IPS DF 4.7 (cell line): ENCODE data around the gene WNT3A.

Experiments
- DNase-seq: peaks from one replicate; pipeline ENCODE4 v3.0.0-alpha.2; 2013; ENCODE audit warnings: low spot score; ENCODE audit errors: extremely low read depth

WNT3A gene

DNA sequence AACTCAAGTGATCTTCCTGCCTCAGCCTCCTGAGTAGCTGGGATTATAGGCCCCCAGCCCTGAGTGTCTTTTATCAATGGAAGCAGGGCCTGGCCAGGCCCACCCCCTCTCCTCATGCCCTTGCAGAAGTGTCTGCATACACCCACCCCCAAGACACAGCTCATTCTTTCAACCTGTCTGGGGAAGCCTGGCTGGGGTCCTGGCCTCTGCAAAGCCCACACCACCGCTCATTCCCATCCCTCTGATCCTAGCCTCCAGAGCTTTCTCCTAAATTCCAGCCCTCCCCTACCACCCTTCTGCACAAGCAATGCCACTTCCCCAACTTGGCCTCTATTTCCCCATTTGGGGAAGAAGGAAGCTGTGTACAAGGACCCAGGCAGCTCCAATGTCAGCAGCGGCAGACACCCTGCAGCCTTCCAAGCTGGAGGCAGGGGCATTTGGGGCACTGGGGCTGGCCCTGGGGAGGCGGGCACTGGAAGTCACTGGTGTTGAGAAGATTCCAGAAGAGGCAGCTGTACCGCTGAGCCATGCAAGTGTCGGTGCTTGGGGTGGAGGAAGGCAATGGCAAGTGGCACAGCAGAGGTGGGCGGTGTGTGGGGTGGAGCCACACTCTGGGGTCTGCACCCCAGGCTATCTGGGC is 42.0 kb downstream of the WNT3A start:
- DNase-seq, result no peak

DNA sequence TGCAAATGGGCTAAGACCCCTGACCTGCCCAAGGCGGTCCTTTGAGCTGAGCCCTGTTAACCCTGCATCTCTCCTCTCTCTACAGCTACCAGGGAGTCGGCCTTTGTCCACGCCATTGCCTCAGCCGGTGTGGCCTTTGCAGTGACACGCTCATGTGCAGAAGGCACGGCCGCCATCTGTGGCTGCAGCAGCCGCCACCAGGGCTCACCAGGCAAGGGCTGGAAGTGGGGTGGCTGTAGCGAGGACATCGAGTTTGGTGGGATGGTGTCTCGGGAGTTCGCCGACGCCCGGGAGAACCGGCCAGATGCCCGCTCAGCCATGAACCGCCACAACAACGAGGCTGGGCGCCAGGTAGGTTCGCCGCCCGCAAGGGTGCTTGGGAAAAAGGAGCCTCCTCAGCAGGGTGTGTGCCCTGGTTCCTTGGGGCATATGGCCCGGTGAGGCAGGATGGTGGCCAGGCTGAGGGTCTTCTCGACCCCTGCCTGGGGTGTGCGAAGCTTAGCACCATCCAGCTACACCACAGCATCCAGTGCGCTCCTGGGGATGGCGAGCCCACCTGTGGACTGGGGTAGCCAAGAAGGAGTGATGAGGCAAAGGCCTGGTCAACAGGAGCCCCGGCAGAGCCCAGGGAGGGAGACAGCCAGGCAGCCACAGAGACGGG is 43.9 kb downstream of the WNT3A start:
- DNase-seq, result no peak

DNA sequence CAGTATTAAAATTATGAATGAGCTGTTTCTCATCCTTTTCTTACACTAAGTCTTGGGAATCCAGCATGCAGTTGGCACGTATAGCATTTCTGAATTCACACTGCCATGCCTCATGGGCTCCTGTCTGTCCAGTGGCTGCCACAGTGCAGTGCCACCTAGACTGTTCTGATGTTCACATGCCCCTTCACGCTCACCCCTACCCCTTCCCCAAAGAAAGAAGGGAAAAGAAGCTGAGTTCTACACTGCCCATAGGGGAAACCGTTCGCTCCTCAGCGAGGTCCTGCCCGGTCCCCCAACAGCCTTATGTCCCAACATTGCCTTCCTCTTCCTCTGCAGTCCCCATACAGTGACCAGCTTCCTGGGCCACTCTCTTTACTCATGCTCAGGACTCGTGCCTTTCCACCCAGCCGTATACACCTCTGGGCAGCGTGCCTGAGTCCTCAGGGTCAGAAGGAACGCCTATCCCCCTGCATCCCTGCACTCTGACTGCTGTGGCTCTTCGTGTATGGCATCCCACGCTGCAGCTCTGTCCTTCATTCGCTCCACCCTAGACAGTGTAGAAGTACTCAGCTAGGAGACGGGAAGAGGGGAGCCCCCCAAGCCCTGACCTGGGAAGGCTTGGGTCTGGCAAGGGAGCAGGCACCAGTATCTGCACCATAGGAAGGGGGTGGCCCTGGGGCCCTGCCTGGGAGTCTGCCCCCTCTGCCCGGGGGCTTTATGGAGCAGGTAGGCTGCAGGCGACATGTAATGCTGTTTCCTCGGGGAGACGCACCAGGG is 51.6 kb downstream of the WNT3A start:
- no peak for DNase-seq

DNA sequence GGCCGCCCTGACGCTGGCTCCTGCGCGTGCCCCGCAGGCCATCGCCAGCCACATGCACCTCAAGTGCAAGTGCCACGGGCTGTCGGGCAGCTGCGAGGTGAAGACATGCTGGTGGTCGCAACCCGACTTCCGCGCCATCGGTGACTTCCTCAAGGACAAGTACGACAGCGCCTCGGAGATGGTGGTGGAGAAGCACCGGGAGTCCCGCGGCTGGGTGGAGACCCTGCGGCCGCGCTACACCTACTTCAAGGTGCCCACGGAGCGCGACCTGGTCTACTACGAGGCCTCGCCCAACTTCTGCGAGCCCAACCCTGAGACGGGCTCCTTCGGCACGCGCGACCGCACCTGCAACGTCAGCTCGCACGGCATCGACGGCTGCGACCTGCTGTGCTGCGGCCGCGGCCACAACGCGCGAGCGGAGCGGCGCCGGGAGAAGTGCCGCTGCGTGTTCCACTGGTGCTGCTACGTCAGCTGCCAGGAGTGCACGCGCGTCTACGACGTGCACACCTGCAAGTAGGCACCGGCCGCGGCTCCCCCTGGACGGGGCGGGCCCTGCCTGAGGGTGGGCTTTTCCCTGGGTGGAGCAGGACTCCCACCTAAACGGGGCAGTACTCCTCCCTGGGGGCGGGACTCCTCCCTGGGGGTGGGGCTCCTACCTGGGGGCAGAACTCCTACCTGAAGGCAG is 52.3 kb downstream of the WNT3A start:
- DNase-seq, result no peak

DNA sequence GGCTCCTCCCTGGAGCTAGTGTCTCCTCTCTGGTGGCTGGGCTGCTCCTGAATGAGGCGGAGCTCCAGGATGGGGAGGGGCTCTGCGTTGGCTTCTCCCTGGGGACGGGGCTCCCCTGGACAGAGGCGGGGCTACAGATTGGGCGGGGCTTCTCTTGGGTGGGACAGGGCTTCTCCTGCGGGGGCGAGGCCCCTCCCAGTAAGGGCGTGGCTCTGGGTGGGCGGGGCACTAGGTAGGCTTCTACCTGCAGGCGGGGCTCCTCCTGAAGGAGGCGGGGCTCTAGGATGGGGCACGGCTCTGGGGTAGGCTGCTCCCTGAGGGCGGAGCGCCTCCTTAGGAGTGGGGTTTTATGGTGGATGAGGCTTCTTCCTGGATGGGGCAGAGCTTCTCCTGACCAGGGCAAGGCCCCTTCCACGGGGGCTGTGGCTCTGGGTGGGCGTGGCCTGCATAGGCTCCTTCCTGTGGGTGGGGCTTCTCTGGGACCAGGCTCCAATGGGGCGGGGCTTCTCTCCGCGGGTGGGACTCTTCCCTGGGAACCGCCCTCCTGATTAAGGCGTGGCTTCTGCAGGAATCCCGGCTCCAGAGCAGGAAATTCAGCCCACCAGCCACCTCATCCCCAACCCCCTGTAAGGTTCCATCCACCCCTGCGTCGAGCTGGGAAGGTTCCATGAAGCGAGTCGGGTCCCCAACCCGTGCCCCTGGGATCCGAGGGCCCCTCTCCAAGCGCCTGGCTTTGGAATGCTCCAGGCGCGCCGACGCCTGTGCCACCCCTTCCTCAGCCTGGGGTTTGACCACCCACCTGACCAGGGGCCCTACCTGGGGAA is 53.0 kb downstream of the WNT3A start:
- no peak for DNase-seq

DNA sequence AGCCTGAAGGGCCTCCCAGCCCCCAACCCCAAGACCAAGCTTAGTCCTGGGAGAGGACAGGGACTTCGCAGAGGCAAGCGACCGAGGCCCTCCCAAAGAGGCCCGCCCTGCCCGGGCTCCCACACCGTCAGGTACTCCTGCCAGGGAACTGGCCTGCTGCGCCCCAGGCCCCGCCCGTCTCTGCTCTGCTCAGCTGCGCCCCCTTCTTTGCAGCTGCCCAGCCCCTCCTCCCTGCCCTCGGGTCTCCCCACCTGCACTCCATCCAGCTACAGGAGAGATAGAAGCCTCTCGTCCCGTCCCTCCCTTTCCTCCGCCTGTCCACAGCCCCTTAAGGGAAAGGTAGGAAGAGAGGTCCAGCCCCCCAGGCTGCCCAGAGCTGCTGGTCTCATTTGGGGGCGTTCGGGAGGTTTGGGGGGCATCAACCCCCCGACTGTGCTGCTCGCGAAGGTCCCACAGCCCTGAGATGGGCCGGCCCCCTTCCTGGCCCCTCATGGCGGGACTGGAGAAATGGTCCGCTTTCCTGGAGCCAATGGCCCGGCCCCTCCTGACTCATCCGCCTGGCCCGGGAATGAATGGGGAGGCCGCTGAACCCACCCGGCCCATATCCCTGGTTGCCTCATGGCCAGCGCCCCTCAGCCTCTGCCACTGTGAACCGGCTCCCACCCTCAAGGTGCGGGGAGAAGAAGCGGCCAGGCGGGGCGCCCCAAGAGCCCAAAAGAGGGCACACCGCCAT is 53.8 kb downstream of the WNT3A start:
- no peak for DNase-seq

DNA sequence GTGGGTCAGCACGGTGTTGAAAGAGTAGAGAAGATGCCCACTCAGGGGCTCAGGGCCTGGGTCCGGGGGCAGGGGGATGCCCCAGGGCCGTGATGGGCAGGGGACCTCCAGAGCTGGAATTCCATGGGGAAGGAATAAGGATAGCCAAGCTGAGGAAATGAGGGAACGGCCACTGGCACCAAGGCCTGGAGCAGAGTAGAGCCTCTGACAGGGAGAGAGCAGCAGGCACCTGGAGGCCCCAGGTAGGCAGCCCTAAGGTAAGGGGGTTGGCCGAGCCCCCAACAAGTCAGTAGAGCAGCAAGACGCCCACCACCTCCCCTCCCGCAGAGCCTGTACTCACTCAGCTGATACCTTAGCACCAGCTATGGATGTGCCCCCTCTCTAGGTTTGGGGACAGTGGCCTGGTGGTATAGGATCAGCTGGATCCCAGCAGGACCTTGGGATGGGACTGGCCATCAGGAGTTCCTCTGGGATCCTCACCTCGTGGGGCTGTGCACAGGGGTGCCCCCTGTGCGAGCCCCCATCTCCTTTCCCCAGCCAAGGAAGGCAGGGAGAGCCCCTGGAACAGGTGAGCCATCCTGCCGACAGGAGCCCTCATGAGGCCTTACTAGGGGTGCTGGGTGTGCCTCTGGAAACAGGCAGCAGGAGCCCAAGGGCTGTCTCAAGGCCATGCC is 54.8 kb downstream of the WNT3A start:
- DNase-seq, result no peak

DNA sequence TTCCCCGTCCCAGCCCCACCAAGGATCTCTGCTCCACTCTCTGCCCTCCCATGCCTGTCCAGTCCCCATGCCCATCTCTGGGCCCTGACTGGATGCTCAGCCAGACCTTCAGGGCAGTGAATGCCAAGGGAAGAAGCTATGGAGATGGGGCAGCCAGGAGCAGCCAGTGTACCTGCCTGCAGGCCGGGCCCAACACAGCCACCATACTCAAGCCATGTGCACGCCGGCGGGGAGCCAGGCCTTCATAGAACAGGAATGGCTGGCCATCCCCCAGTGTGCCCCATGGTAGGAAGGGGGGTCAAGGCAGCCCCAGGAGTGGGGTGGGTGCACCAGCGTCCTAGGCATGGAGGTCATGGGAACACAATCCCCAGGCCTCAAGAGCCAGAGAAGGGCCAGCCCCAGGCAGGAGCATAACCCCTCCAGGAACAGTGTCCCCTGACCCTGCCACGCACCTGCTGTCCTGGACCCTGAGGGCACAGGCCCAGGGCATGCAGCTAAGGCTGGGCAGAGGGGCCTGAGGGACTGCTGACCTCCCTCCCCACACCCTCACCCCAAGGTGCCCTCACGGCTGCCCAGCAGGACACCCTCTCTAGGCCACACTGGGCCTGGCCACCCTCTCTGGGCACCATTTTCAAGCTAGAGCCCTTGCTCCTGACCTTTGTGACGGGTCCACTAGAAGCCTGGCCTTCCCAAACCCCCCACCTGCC is 55.4 kb downstream of the WNT3A start:
- no peak for DNase-seq

DNA sequence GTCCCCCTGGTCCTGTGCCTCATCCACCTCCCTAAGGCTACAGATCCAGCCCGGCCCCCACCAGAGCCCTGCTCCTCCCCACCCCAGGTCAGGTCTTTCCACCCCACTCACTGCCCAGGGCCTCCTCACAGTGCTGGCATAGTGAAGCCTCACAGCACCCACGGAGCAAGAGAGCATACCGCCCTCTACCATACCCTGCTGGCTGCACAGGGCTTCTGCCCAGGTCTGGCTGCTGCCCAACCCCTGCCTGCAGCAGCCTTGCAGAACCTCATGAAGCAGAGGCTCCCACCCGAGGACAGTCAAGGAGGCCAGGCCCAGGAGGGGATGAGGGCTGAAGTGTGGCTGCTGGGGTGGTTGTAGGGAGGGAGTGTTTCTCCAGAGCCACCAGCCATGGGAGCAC is 56.0 kb downstream of the WNT3A start:
- DNase-seq, result no peak

DNA sequence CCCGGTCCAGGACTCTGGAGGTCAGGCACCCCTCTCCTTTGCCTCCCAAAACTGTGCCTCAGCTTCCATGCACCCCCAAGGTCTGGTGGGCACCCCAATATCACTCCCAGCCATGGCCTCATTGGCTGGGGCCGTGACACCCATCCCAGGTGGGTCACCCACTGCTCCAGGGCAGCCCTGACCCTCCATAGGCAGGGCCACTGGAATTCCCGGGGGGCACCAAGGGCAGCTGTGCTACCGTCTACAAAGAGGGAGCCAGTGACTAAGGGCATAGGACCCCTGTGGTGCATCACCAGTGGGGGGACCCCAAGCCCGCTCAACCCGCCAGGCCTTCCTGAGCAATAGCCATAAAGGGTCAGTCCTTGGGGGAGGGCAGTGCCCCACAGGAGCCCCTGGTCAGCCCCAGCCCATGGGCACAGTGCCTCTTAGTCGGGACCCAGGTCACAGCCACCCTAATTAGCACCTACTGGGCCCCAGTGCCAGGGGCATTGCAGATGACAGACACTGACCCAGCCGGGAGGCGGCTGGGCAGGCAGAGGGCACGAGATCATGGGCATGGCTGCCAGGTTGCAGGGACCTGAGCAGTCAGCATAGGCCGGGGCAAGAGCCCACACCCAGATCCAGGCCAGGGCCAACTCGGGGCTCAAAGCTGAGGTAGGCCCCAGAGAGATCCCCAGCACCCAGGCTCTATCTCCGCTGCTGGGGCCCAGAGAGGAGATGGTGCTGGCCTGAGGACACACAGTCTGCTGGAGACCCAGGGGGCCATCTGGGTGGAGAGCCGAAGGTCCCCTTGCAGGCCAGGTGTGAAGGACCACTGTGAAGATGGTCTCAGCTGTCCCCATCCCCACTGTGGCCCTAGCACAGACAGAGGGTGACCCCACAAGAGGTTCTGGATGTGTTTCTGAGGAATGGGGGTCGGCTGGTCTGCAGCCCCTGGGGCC is 56.7 kb downstream of the WNT3A start:
- no peak for DNase-seq

DNA sequence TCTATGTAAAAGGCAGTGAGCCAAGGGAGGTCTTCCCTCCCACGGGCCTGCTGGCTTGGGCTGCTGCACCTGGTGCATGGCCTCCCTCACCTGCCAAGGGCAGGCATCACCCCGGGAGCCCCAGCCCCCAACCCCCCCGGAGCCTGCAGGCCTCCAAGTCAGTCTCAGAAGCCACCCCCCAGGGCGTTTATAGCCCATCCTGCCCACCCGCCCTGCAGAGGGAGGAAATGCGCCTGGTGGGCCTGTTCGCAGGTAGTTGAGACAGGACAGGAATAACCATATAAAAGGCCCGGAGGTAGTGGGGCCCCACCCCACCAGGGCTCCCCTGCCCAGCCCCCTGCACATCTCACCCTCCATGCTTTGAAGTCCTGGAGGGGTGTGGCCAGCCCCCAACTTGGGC is 57.5 kb downstream of the WNT3A start:
- DNase-seq, result no peak

DNA sequence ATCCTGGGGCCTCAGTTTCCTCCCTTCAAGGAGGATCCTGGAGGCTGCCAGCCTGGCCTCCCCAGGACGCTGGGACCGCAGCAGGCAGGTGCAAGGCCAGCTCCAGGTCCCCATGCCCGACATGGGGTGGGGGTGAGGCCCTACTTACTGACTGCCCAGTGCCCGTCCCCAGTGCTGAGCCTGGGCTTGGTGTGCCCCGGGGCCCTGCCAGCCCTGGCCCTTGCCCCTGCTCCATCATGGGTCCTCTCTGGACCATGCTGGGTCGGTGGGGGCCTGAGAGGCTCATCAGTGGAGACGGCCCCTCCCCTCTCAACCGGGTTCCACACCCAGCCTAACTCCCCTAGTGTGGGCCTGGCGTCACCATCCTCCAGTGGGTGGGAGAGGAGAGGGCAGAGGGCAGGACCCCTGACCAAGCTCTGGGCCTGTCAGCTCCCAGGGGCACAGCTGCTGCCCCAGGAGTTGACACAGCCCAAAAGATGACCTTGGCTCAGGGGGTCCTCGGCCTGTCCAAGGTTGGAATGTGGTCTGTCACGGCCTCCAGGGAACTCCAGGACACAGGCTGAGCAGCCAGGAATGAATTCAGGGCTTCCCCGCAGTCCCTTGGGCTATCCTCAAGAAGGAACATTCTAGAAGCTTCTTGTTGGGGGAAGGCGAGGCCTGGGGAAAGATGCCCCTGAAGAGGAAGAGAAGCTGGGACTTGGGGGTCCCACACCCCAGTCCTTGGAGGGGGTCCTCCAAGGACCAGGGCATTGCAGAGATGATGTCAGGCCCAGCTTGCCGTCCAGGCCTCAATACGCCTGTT is 58.1 kb downstream of the WNT3A start:
- no peak for DNase-seq

DNA sequence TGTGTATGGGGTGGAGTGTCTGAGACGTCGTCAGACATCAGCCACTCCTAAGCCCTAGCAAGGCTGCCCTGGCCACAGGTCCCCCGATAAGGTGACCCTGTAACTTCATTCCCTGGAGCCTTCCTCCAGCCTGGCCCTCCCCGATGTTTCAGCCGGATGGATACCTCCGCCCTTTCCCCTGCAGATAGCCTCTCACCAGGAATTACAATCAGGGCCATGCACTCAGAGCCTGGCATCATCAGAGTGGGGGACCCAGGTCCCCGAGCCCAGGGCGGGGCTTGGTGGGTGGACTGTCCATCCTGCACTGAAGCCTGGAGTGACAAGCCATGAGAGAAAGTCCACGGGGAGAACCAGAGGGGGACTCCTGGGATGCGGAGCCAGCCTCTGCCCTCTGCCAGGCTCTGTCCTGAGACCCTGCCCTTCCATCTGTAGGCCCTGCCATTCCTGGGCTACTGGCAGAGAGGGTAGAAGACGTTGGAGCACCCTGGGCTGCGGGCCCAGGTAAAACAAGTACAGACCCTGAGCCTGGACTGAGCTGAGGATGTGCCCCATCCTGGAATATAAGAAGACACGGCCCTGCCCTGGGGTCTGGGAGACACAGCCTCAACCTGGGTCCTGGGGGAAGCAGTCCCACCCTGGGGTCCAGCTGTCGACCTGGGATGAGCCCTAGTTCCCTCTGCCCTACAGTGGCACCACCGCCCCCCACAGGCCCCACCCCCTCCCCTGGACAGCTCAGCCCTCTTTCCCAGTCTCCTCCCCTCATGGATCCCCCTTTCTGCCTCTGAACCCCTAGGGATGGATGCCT is 58.9 kb downstream of the WNT3A start:
- no peak for DNase-seq

DNA sequence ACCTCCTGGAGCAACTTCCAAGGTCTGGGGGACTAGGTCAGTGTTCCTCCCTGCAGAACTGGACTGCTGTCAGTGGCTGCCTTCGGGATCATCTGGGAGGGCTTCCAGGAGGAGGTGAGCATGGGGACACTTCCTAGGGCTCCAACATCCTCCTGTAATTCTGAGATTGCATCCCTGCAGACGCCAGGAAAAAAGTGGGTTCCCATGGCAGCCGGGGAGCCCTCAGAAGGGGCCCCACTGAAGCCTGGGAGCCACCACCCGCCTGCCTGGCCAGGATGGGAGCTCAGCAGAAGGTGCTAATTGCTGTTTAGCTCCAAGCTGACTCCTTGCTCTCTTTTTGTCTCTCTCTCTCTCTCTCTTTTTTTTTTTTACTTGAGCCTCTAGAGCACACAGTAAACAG is 59.6 kb downstream of the WNT3A start:
- no peak for DNase-seq

DNA sequence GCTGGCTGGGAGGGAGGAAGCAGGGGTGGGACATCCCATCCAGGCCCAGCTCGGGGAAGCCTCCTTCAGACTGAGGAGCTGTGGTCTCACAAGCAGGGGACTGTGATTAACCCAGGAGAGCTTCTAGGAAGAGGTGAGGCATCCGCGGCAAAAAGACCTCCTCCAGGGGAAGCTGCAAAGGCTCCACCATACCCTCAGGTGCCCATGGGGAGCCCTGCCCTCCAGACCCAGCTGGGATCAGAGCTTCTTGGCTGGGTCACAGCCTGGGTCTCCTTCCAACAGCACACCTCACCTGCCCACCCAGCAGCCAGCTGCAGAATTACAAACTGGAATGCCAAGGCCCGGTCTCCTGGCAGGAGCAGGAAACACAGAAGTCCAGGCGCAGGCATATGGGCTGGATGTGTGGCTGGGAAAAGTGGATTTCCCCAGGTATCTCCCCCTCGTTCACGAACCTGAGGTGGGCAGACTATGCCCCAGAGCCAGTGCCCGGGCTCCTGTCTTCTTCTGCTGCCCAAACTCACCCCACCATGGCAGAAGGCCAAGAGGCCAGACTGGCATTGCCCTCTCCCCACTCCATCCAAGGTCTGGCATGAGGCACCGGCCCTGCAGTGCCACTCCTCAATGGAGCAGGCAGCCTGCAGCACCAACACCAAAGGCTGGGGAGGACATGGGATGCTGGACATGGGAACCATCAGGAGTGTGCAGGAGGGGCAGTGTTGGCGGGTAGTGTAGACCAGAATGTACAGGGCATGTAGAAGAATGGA is 60.3 kb downstream of the WNT3A start:
- no peak for DNase-seq

DNA sequence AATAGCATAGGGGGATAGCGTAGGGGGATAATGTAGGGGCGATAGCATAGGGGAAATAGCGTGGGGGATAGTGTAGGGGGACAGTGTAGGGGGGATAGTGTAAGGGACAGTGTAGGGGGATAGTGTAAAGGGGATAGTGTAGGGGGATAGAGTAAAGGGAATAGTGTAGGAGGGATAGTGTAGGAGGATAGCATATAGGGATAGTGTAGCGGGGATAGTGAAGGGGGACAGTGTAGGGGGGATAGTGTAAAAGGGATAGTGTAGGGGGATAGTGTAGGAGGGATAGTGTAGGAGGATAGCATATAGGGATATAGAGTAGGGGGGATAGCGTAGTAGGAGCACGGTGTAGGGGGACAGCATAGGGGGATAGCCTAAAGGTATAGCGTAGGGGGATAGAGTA is 61.6 kb downstream of the WNT3A start:
- DNase-seq, result no peak
